Heart left ventricle (tissue), 13 donors: ENCODE measurements around the gene TXNDC17.

ENCODE experiments used
- CTCF ChIP-seq, 12 donors: fragments of 200-600 bp; sonication (generic) in 4 of 12; IDR thresholded peaks; one replicate each; pipeline versions ENCODE4 v1.5.0 to v1.8.0; 2018 to 2022; ENCODE audit warnings: antibody characterized with exemption in 12 of 12, mild to moderate bottlenecking in 5 of 12
- POLR2A ChIP-seq, 2 donors: fragments of 450-650 bp; IDR thresholded peaks; one replicate each; pipeline ENCODE4 v1.6.1; 2017; ENCODE audit warnings: antibody characterized with exemption in 2 of 2, mild to moderate bottlenecking in 2 of 2, moderate library complexity in 2 of 2
- donor health status: ischemic (EF 13 %, LVEDD 7.1; RV severe dilation, severe dysfunction).
- donor health status: DM: no; HTN: yes; CAD: no.
- donor health status: DM: no; HTN: no; CAD: no.
- donor health status: ischemic (EF 25% LVEDD 6.9; RV normal size, moderate dysfunction).
- donor health status: ischemic (EF 25% LVEDD 5.7; RV mildly dilated, moderate dysfunction).
- donor health status: ischemic (EF 35%, LVEDD 5.7; RV mildly dilated, moderate dysfunction).
- donor health status: nonischemic (EF 11% LVEDD 7.7; RV severe dilation, severe dysfunction).
- donor health status: DM: yes; HTN: yes; CAD: no.
- donor health status: PGD.
- donor health status: ischemic (EF 29% LVEDD 5.4; RV normal size, mild dysfunction).
- donor health status: nonischemic (EF 23%, LVEDD 6.1; RV moderate dilation, normal function).

GRCh38 chr17:6642592-6642991 lies 1.7 kb downstream of the TXNDC17 start:
- TF ChIP-seq CTCF (IDR thresholded peaks at IDR 0.05) (no peak), POLR2A (IDR thresholded peaks at IDR 0.05) (no peak)
